Breast epithelium (tissue), 4 donors: Measurements from ENCODE around the gene OR9A2. TPM values are rescaled to one million over a fixed set of nuclear protein-coding genes. Genes with fewer than 3 reads are reported as not detected.

Experiments
- DNase-seq, 2 donors: peaks; one replicate each; pipeline ENCODE4 v3.0.0-alpha.2; 2019; ENCODE audit warnings: low spot score in 2 of 2
- H3K27ac ChIP-seq, 2 donors: fragments of 200-600 bp; sonication (generic) in 1 of 2; one replicate each; pipeline ENCODE4 v1.5.1; 2016 to 2019; ENCODE audit warnings: mild to moderate bottlenecking in 1 of 2
- H3K27me3 ChIP-seq, 2 donors: fragments of 200-600 bp; sonication (generic) in 1 of 2; one replicate each; pipeline versions ENCODE4 v1.5.1 to v1.6.0; 2017 to 2019; ENCODE audit warnings: control low read depth in 1 of 2, mild to moderate bottlenecking in 1 of 2
- H3K36me3 ChIP-seq: fragments of 200-600 bp; one replicate; pipeline ENCODE4 v1.5.1; 2019
- H3K4me1 ChIP-seq, 2 donors: fragments of 200-600 bp; sonication (generic); one replicate each; pipeline ENCODE4 v1.5.1; 2016 to 2019; ENCODE audit warnings: control low read depth in 1 of 2
- H3K4me3 ChIP-seq, 3 donors: fragments of 200-600 bp; sonication (generic); 1 replicate in 2 of 3; 2 replicates in 1 of 3; pipeline ENCODE4 v1.5.1; 2016 to 2019; ENCODE audit warnings: mild to moderate bottlenecking in 3 of 3, moderate library complexity in 2 of 3
- H3K9me3 ChIP-seq, 2 donors: fragments of 200-600 bp; sonication (generic) in 1 of 2; one replicate each; pipeline ENCODE4 v1.5.1; 2016 to 2019; ENCODE audit warnings: control low read depth in 1 of 2
- CTCF ChIP-seq, 3 donors: fragments of 450-650 bp; IDR thresholded peaks; one replicate each; pipeline ENCODE4 v1.5.1; 2016 to 2017; ENCODE audit warnings: antibody characterized with exemption in 3 of 3, mild to moderate bottlenecking in 3 of 3, moderate library complexity in 3 of 3
- POLR2A ChIP-seq: fragments of 450-650 bp; IDR thresholded peaks from one replicate; pipeline ENCODE4 v1.6.1; 2016; ENCODE audit warnings: antibody characterized with exemption, mild to moderate bottlenecking, moderate library complexity
- POLR2AphosphoS5 ChIP-seq, 3 donors: sonication (generic); formaldehyde crosslinking; IDR thresholded peaks; one replicate each; pipeline ENCODE4 v1.6.1; 2017; ENCODE audit warnings: antibody characterized with exemption in 3 of 3
- intact Hi-C: fragments of 100-400 bp; cut with DNase I; formaldehyde crosslinking; loops from one replicate; pipeline ENCODE4 v1.15.1; 2023; ENCODE audit warnings: low total_unique reads
- total RNA-seq, 3 donors: library from RNA; depleted of rRNA; stranded (reverse); fragments of >200 nt; gene quantifications; one replicate each; pipeline ENCODE4 v1.1.0, GENCODE V29; 2016

Gene OR9A2
- 1 to 10 TPM in 2 of 3 donors, not detected in 1; 1.2 to 2.0 TPM for total RNA-seq

- H3K4me1 ChIP-seq: no peaks in the 10 kb centered on the region
- H3K36me3 ChIP-seq: no peaks in the 10 kb centered on the region
- H3K27me3 ChIP-seq: no peaks in the 10 kb centered on the region
- TF ChIP-seq POLR2A (no peak), CTCF (IDR thresholded peaks at IDR 0.05) (no peak)
- no peak within 1 kb of the TSS for H3K4me3 ChIP-seq
- intact Hi-C loops: no loop called here
- no peak for DNase-seq
- H3K9me3 ChIP-seq: no peaks in the 10 kb centered on the region
- H3K27ac ChIP-seq: no peak within 1 kb of the TSS
These were observed at the start of gene OR9A2 for GRCh38 chr7:143027032-143027431. TSS of gene OR9A2 (minus strand) at chr7:143027132. CDS start at chr7:143027132, 0 bp downstream.

- TF ChIP-seq CTCF (IDR thresholded peaks at IDR 0.05) (no peak), POLR2A (no peak), POLR2AphosphoS5 (IDR thresholded peaks at IDR 0.05) (no peak)
- no peaks in the 10 kb centered on the region for H3K27me3 ChIP-seq
- H3K4me1 ChIP-seq: no peaks in the 10 kb centered on the region
- H3K36me3 ChIP-seq: no peaks in the 10 kb centered on the region
- no peak overlapping the region for H3K27ac ChIP-seq
- intact Hi-C loops: no loop called here
- no peaks in the 10 kb centered on the region for H3K9me3 ChIP-seq
- no peak for DNase-seq
- no peak overlapping the region for H3K4me3 ChIP-seq
These were observed 47.2 kb upstream of the OR9A2 start for GRCh38 chr7:143074141-143074540.

GRCh38 chr7:143073556-143073955 lies 46.6 kb upstream of the OR9A2 start:
- no peak for DNase-seq
- Histone ChIP-seq H3K9me3 (no peaks in the 10 kb centered on the region), H3K36me3 (no peaks in the 10 kb centered on the region), H3K27me3 (no peaks in the 10 kb centered on the region), H3K4me3 (no peak overlapping the region), H3K27ac (no peak overlapping the region), H3K4me1 (no peaks in the 10 kb centered on the region)
- TF ChIP-seq POLR2AphosphoS5 (IDR thresholded peaks at IDR 0.05) (no peak), POLR2A (no peak), CTCF (IDR thresholded peaks at IDR 0.05) (no peak)
- intact Hi-C loops: no loop called here

GRCh38 chr7:143069912-143070500 lies 43.1 kb upstream of the OR9A2 start:
- Histone ChIP-seq H3K9me3 (no peaks in the 10 kb centered on the region), H3K4me3 (no peak overlapping the region), H3K4me1 (no peaks in the 10 kb centered on the region), H3K36me3 (no peaks in the 10 kb centered on the region), H3K27me3 (no peaks in the 10 kb centered on the region), H3K27ac (no peak overlapping the region)
- TF ChIP-seq POLR2AphosphoS5 (IDR thresholded peaks at IDR 0.05) (no peak), POLR2A (no peak), CTCF (IDR thresholded peaks at IDR 0.05) (no peak)
- DNase-seq: no peak
- intact Hi-C loops: no loop called here

- no peak overlapping the region for H3K27ac ChIP-seq
These were observed 41.5 kb upstream of the OR9A2 start for GRCh38 chr7:143068446-143068845.

More at GRCh38 chr7:143068446-143068845, 41.5 kb upstream of the OR9A2 start:
- DNase-seq: no peak
- Histone ChIP-seq H3K27me3 (no peaks in the 10 kb centered on the region), H3K9me3 (no peaks in the 10 kb centered on the region), H3K4me3 (no peak overlapping the region), H3K4me1 (no peaks in the 10 kb centered on the region), H3K36me3 (no peaks in the 10 kb centered on the region)
- intact Hi-C loops: no loop called here
- no peak for TF ChIP-seq POLR2AphosphoS5 (IDR thresholded peaks at IDR 0.05)
- no peak for TF ChIP-seq POLR2A
- TF ChIP-seq CTCF (IDR thresholded peaks at IDR 0.05): no peak
